ENCODE results near the gene LRRC38.
A peak's percentile ranks its signal among the peaks of the same experiment; 100 is the strongest.

Gene LRRC38

GRCh38 chr1:13550663-13551062 lies 36.9 kb upstream of the LRRC38 start:
- ATAC-seq (ENCODE audit: low read depth) (peak; percentile 49; the same call in 1 of the 3 replicates), DNase-seq (ENCODE audit: low spot score) (no peak)
- Histone ChIP-seq H3K4me3 (ENCODE audit: severe bottlenecking) (no peak overlapping the region), H3K27ac (ENCODE audit: poor library complexity, severe bottlenecking) (no peak overlapping the region), H3K27me3 (ENCODE audit: insufficient read depth, poor library complexity, severe bottlenecking) (no peaks in the 10 kb centered on the region), H3K4me1 (ENCODE audit: insufficient read depth, poor library complexity, severe bottlenecking) (no peaks in the 10 kb centered on the region), H3K9me3 (ENCODE audit: severe bottlenecking) (no peaks in the 10 kb centered on the region), H3K36me3 (ENCODE audit: low read depth) (no peaks in the 10 kb centered on the region)
- no peak for TF ChIP-seq CTCF (IDR thresholded peaks at IDR 0.05; ENCODE audit: poor library complexity, severe bottlenecking)

GRCh38 chr1:13549521-13549920 lies 35.7 kb upstream of the LRRC38 start:
- Histone ChIP-seq H3K4me3 (ENCODE audit: severe bottlenecking) (no peak overlapping the region), H3K4me1 (ENCODE audit: insufficient read depth, poor library complexity, severe bottlenecking) (no peaks in the 10 kb centered on the region), H3K27ac (ENCODE audit: poor library complexity, severe bottlenecking) (no peak overlapping the region), H3K9me3 (ENCODE audit: severe bottlenecking) (no peaks in the 10 kb centered on the region), H3K27me3 (ENCODE audit: insufficient read depth, poor library complexity, severe bottlenecking) (no peaks in the 10 kb centered on the region), H3K36me3 (ENCODE audit: low read depth) (no peaks in the 10 kb centered on the region)
- TF ChIP-seq CTCF (IDR thresholded peaks at IDR 0.05; ENCODE audit: poor library complexity, severe bottlenecking): no peak
- no peak for DNase-seq (ENCODE audit: low spot score)
- ATAC-seq (ENCODE audit: low read depth): no peak

GRCh38 chr1:13549021-13549420 lies 35.2 kb upstream of the LRRC38 start:
- H3K9me3 ChIP-seq (ENCODE audit: severe bottlenecking): no peaks in the 10 kb centered on the region
- ATAC-seq (ENCODE audit: low read depth) (no peak), DNase-seq (ENCODE audit: low spot score) (no peak)
- no peaks in the 10 kb centered on the region for H3K4me1 ChIP-seq (ENCODE audit: insufficient read depth, poor library complexity, severe bottlenecking)
- no peak overlapping the region for H3K27ac ChIP-seq (ENCODE audit: poor library complexity, severe bottlenecking)
- H3K27me3 ChIP-seq (ENCODE audit: insufficient read depth, poor library complexity, severe bottlenecking): no peaks in the 10 kb centered on the region
- H3K4me3 ChIP-seq (ENCODE audit: severe bottlenecking): no peak overlapping the region
- no peaks in the 10 kb centered on the region for H3K36me3 ChIP-seq (ENCODE audit: low read depth)
- no peak for TF ChIP-seq CTCF (IDR thresholded peaks at IDR 0.05; ENCODE audit: poor library complexity, severe bottlenecking)

- no peak overlapping the region for H3K4me3 ChIP-seq (ENCODE audit: severe bottlenecking)
- H3K9me3 ChIP-seq (ENCODE audit: severe bottlenecking): no peaks in the 10 kb centered on the region
- no peak overlapping the region for H3K27ac ChIP-seq (ENCODE audit: poor library complexity, severe bottlenecking)
- H3K36me3 ChIP-seq (ENCODE audit: low read depth): no peaks in the 10 kb centered on the region
- no peaks in the 10 kb centered on the region for H3K27me3 ChIP-seq (ENCODE audit: insufficient read depth, poor library complexity, severe bottlenecking)
- H3K4me1 ChIP-seq (ENCODE audit: insufficient read depth, poor library complexity, severe bottlenecking): no peaks in the 10 kb centered on the region
- ATAC-seq (ENCODE audit: low read depth) (no peak), DNase-seq (ENCODE audit: low spot score) (no peak)
- no peak for TF ChIP-seq CTCF (IDR thresholded peaks at IDR 0.05; ENCODE audit: poor library complexity, severe bottlenecking)
Measured at GRCh38 chr1:13548281-13548680, 34.5 kb upstream of the LRRC38 start.

GRCh38 chr1:13546791-13547190 lies 33.0 kb upstream of the LRRC38 start:
- Histone ChIP-seq H3K4me1 (ENCODE audit: insufficient read depth, poor library complexity, severe bottlenecking) (no peaks in the 10 kb centered on the region), H3K4me3 (ENCODE audit: severe bottlenecking) (no peak overlapping the region), H3K9me3 (ENCODE audit: severe bottlenecking) (no peaks in the 10 kb centered on the region), H3K27ac (ENCODE audit: poor library complexity, severe bottlenecking) (no peak overlapping the region), H3K27me3 (ENCODE audit: insufficient read depth, poor library complexity, severe bottlenecking) (no peaks in the 10 kb centered on the region), H3K36me3 (ENCODE audit: low read depth) (no peaks in the 10 kb centered on the region)
- no peak for DNase-seq (ENCODE audit: low spot score)
- no peak for TF ChIP-seq CTCF (IDR thresholded peaks at IDR 0.05; ENCODE audit: poor library complexity, severe bottlenecking)
- ATAC-seq (ENCODE audit: low read depth): no peak
